OCI-LY7 (cell line): ENCODE results near the gene C2CD5.

ENCODE experiments used
- CTCF ChIP-seq: fragments of 200-600 bp; sonication (generic); conservative IDR thresholded peaks from 2 replicates; pipeline ENCODE4 v1.5.1; 2014; ENCODE audit warnings: mild to moderate bottlenecking, antibody characterized with exemption, low read length, moderate library complexity, mixed read lengths
- EZH2phosphoT487 ChIP-seq: fragments of 200-600 bp; sonication (generic); IDR thresholded peaks from 2 replicates; pipeline ENCODE4 v1.6.1; 2018; ENCODE audit warnings: low read depth, borderline replicate concordance, mild to moderate bottlenecking, mixed run types, antibody characterized with exemption, low read length, moderate library complexity, mixed read lengths

GRCh38 chr12:22539055-22539454, 5.3 kb downstream of the C2CD5 start:
- TF ChIP-seq CTCF (no peak), EZH2phosphoT487 (no peak)
